Sigmoid colon (tissue), 7 donors: ENCODE data around the gene MYO15B. TPM values are rescaled to one million over a fixed set of nuclear protein-coding genes. Genes with fewer than 3 reads are reported as not detected.

ENCODE experiments used
- DNase-seq: peaks from one replicate; pipeline ENCODE4 v3.0.0-alpha.2; 2019
- H3K27ac ChIP-seq, 4 donors: fragments of 200-600 bp; sonication (generic); one replicate each; pipeline ENCODE4 v1.5.1; 2016 to 2019; ENCODE audit warnings: mild to moderate bottlenecking in 1 of 4
- H3K27me3 ChIP-seq, 3 donors: fragments of 200-600 bp; sonication (generic); one replicate each; pipeline ENCODE4 v1.5.1; 2019; ENCODE audit warnings: mild to moderate bottlenecking in 1 of 3
- H3K36me3 ChIP-seq, 4 donors: fragments of 200-600 bp; sonication (generic); one replicate each; pipeline ENCODE4 v1.5.1; 2016 to 2019
- H3K4me1 ChIP-seq, 4 donors: fragments of 200-600 bp; sonication (generic); one replicate each; pipeline ENCODE4 v1.5.1; 2017 to 2019
- H3K4me3 ChIP-seq, 4 donors: fragments of 200-600 bp; sonication (generic); one replicate each; pipeline ENCODE4 v1.5.1; 2017 to 2019; ENCODE audit warnings: mild to moderate bottlenecking in 2 of 4, moderate library complexity in 1 of 4
- H3K9me3 ChIP-seq, 4 donors: fragments of 200-600 bp in 3 of 4; sonication (generic) in 3 of 4; one replicate each; pipeline versions ENCODE4 v1.5.1 to v1.6.1; 2013 to 2019
- EP300 ChIP-seq, 4 donors: sonication (generic); formaldehyde crosslinking; IDR thresholded peaks; one replicate each; pipeline ENCODE4 v1.6.1; 2017; ENCODE audit warnings: antibody characterized with exemption in 4 of 4
- POLR2A ChIP-seq, 2 donors: fragments of 450-650 bp; IDR thresholded peaks; one replicate each; pipeline ENCODE4 v1.6.1; 2016; ENCODE audit warnings: antibody characterized with exemption in 2 of 2, mild to moderate bottlenecking in 2 of 2, moderate library complexity in 2 of 2
- POLR2AphosphoS5 ChIP-seq, 4 donors: sonication (generic); formaldehyde crosslinking; IDR thresholded peaks; one replicate each; pipeline ENCODE4 v1.6.1; 2017; ENCODE audit warnings: antibody characterized with exemption in 4 of 4
- WGBS, 2 donors: extraction: QIAGEN DNeasy Blood & Tissue Kit; methylation state at CpG; one replicate each; pipeline ENCODE4 v1.1.7; 2013; 5-methylcytosine and 5-hydroxymethylcytosine counted together
- intact Hi-C: fragments of 100-400 bp; cut with DNase I; formaldehyde crosslinking; loops from one replicate; pipeline ENCODE4 v1.15.1; 2023
- polyA plus RNA-seq, 3 donors: library from polyadenylated mRNA; stranded (reverse); fragments of 200-250 nt; gene quantifications; one replicate each; pipeline ENCODE4 v1.2.3, GENCODE V29; 2013
- total RNA-seq, 4 donors: library from RNA; depleted of rRNA; stranded (reverse); fragments of >200 nt; gene quantifications; one replicate each; pipeline ENCODE4 v1.1.0, GENCODE V29; 2016
- TF ChIP-seq, protein P1 (sequence below), 4 experiments: fragments of 450-650 bp in 3 of 4; fragments of 200-600 bp in 1 of 4; IDR thresholded peaks; one replicate each; pipeline ENCODE4 v1.5.1; 2016 to 2019; ENCODE audit warnings: antibody characterized with exemption in 4 of 4, mild to moderate bottlenecking in 3 of 4, moderate library complexity in 2 of 4
- donor health status: healthy with polysubstance abuse.
- donor health status: Bipolar disorder and iron deficiency.
- donor health status: healthy.

The MYO15B gene
- total and polyA plus RNA-seq, 7 donors, result 33.1 to 460 (median 117) TPM

DNA sequence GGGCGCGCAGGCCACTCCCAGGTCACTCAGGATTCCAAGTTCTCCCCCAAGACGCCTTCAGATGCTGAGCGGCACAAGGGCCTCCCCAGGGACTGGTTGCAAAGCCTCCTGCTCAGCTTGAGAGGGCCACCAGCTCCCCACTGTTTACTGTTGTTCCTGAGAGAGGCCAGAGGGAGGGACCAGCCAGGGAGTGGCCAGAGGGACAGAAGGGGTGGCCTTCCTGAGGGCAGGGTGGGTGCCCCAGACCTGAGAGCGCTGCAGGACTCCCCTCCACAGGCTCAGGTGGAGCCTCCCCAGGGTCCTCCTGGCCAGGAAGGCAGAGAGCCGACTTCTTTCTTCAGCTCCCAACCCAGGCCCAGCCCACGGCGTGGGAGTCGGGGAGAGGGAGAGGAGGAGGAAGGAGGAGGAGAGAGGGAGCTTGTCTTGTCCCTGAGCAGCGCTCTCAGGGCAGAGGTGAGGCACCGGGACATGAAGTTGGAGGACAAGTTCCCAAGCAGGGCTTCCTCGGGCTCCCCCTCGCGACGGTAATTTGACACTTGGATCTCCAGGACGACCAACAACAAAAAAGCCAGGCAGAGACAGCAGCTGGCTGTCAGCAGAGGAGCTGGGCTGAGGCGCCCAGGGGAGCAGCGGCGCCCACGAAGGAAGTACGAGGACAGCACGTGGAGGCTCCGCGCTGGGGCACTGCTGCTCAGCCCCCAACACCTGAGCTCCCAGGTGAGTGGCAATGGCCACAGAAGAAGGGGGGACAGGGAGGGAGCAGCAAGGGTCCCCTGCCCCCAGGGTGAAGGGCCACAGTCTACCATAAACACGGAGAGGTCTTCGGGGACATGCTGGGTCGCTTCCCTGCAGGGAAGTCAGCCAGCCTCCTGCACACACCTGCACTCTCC, 46.1 kb downstream of the MYO15B start:
- TF ChIP-seq EP300 (IDR thresholded peaks at IDR 0.05), result peak in 1 of 4 donors; percentile 4
- TF ChIP-seq POLR2A (IDR thresholded peaks at IDR 0.05), result no peak
- TF ChIP-seq POLR2AphosphoS5 (IDR thresholded peaks at IDR 0.05), result peak; percentile 17 to 70 (median 64)
- TF ChIP-seq, protein P1, sequence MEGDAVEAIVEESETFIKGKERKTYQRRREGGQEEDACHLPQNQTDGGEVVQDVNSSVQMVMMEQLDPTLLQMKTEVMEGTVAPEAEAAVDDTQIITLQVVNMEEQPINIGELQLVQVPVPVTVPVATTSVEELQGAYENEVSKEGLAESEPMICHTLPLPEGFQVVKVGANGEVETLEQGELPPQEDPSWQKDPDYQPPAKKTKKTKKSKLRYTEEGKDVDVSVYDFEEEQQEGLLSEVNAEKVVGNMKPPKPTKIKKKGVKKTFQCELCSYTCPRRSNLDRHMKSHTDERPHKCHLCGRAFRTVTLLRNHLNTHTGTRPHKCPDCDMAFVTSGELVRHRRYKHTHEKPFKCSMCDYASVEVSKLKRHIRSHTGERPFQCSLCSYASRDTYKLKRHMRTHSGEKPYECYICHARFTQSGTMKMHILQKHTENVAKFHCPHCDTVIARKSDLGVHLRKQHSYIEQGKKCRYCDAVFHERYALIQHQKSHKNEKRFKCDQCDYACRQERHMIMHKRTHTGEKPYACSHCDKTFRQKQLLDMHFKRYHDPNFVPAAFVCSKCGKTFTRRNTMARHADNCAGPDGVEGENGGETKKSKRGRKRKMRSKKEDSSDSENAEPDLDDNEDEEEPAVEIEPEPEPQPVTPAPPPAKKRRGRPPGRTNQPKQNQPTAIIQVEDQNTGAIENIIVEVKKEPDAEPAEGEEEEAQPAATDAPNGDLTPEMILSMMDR (IDR thresholded peaks at IDR 0.05), result peak; percentile 9 to 59 (median 22)
- Histone ChIP-seq H3K4me1 (peaks cover 0 to 32% (median 23%) of the 10 kb centered on the region in 4 donors), H3K9me3 (no peaks in the 10 kb centered on the region), H3K27me3 (no peaks in the 10 kb centered on the region), H3K4me3 (peak overlapping the region; percentile 4 to 35 (median 32)), H3K36me3 (peaks cover 0 to 11% (median 0%) of the 10 kb centered on the region in 4 donors), H3K27ac (peak overlapping the region; percentile 76 to 85 (median 82))
- 12 to 19% methylated on average over 27 of the region's 27 CpGs for WGBS, 2 donors
- peak; percentile 95 for DNase-seq
- intact Hi-C loops, result loop anchor here (1.0 kb wide), 1 partner anchor 116 kb away; no protein-coding TSS in a partner anchor

DNA sequence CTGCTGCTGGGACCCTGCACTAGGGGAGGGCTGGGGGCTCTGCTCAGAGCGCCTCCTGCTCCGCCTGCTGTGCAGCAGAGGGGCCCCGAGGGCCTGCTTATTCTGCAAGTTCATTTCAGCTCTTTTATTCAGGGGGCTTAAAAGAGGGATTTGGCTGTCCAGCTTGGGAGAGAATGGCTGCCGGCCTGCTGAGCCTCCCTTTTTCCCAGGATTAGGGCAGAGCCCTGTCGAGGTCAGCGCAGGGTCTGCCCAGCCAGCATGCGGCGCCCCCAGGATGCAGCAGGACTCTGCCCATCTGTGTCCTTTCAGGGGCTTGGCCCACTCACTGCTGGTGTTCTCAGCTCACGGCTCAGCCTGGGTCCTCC, 46.8 kb downstream of the MYO15B start:
- Histone ChIP-seq H3K27me3 (no peaks in the 10 kb centered on the region), H3K4me1 (peaks cover 0 to 32% (median 23%) of the 10 kb centered on the region in 4 donors), H3K9me3 (no peaks in the 10 kb centered on the region), H3K36me3 (peaks cover 0 to 12% (median 0%) of the 10 kb centered on the region in 4 donors), H3K27ac (peak overlapping the region; percentile 76 to 85 (median 82)), H3K4me3 (peak overlapping the region; percentile 4 to 35 (median 32))
- no peak for DNase-seq
- TF ChIP-seq POLR2AphosphoS5 (IDR thresholded peaks at IDR 0.05) (no peak), POLR2A (IDR thresholded peaks at IDR 0.05) (no peak), EP300 (IDR thresholded peaks at IDR 0.05) (no peak)
- TF ChIP-seq, protein P1 (IDR thresholded peaks at IDR 0.05), result no peak
- intact Hi-C loops, result no loop called here
- 87 to 88% methylated on average over 9 of the region's 9 CpGs for WGBS, 2 donors

DNA sequence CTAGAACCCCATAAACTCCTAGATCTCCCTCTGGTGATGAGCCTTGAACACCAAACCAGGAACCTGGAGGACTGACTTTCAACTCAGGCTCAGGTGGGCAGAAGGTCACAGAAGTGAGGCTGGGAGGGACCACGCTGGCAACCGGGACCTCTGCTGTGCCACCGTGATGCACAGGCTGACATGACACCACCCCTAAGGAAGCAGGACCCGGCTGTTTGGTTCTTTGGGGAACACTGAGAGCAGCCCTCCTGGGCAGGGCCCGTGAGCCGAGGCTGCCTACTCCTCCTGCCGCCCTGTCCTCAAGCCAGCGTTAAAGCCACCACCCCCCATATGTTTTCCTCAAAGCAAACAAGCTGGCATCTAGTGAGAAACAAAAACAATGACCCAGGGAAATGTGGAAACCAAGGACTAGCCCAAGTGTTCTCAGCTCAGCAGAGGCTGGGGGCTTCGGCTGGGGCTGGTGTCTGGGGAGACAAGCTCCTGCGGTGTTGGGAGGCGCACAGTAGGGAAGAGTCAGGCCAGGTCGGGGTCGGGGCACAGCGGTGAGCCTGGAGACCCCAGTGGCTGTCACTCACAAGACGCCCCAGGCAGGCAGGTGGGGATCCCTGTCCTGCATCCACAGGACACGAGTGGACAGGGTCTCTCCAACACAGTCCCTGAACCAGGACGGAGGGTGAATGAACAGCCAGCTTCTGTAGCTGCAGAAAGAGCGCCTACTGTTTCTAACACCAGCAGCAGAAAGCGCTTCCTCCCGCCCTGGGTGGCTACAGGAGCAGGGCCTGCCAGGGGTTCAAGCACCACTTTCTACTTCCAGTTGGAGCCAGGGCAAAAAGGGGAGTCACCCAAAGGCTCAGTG, 47.4 kb downstream of the MYO15B start:
- 83 to 90% methylated on average over 20 of the region's 20 CpGs for WGBS, 2 donors
- no peaks in the 10 kb centered on the region for H3K27me3 ChIP-seq
- TF ChIP-seq POLR2A (IDR thresholded peaks at IDR 0.05) (no peak), EP300 (IDR thresholded peaks at IDR 0.05) (no peak), POLR2AphosphoS5 (IDR thresholded peaks at IDR 0.05) (no peak)
- TF ChIP-seq, protein P1 (IDR thresholded peaks at IDR 0.05), result no peak
- no peaks in the 10 kb centered on the region for H3K9me3 ChIP-seq
- H3K36me3 ChIP-seq, result peaks cover 0 to 11% (median 0%) of the 10 kb centered on the region in 4 donors
- peak overlapping the region; percentile 76 to 85 (median 82) for H3K27ac ChIP-seq
- peaks cover 0 to 32% (median 23%) of the 10 kb centered on the region in 4 donors for H3K4me1 ChIP-seq
- intact Hi-C loops, result no loop called here
- DNase-seq, result no peak
- peak overlapping the region; percentile 4 to 35 (median 32) for H3K4me3 ChIP-seq

DNA sequence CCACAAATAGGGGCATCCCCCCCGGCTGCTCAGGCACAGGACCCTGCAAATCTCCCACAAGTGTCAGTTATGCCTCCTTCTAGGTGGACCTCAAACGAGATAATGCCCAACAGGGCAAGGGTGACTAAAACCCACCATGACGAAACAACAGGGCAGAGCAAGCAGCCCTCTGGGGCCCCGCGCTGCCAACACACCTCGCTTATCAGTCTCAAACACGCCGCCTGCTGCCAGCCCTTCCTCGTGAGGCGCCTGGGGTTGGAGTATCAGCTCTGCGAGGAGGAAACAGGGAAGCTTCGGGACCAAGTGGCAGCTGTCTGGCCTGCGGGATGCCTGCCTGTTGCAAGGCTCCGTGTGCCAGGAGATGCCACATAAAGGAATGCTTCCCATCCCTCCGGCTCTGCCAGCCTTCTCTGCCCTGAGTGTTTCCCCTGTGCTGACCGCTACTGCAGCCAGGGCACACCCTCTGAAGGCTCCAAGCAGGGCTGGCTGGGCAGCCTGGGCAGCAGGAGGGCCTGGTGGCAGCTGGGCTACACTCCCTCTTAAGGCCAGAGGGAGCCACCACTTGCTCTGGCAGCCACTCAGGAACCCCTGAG, 48.1 kb downstream of the MYO15B start:
- Histone ChIP-seq H3K27me3 (no peaks in the 10 kb centered on the region), H3K4me1 (peaks cover 0 to 32% (median 23%) of the 10 kb centered on the region in 4 donors), H3K36me3 (peaks cover 0 to 6% (median 0%) of the 10 kb centered on the region in 4 donors), H3K9me3 (no peaks in the 10 kb centered on the region), H3K4me3 (peak overlapping the region in 3 of 4 donors; percentile 3 to 35 (median 5)), H3K27ac (peak overlapping the region in 3 of 4 donors; percentile 14 to 83 (median 82))
- 22 to 65% methylated on average over 16 of the region's 16 CpGs for WGBS, 2 donors
- intact Hi-C loops, result no loop called here
- TF ChIP-seq, protein P1 (IDR thresholded peaks at IDR 0.05), result no peak
- TF ChIP-seq POLR2AphosphoS5 (IDR thresholded peaks at IDR 0.05), result no peak
- no peak for TF ChIP-seq EP300 (IDR thresholded peaks at IDR 0.05)
- TF ChIP-seq POLR2A (IDR thresholded peaks at IDR 0.05), result no peak
- no peak for DNase-seq
